ENCODE measurements around the gene PLD6. TPM values are rescaled to one million over a fixed set of nuclear protein-coding genes. Genes with fewer than 3 reads are reported as not detected.

Gene PLD6
- total RNA-seq, 1 experiment from 2014 or later = 0.09 TPM

DNA sequence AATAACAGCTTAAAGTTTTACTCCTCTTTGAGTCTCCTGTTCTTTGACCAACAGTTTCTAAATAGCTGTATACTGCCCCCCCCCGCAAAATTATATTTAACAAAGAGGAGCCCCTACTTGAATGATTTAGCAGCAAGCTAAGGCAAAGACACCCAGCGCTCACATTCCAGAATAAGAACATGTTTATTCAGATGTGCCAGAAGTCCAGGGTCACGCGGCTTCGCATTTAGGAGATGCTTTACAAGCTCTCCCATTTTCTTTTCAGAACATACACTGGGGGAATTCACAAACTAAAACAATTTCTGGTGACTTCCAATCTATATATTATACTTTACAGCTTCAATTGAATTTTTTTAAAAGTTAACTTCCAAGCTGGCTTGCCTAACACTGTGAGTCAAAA is 5.3 kb downstream of the PLD6 start:
- Histone ChIP-seq H4K20me1 (ENCODE audit: control insufficient read depth, insufficient read depth, insufficient read length) (no peaks in the 10 kb centered on the region), H3K23ac (ENCODE audit: insufficient read length, low read depth, low read length) (no peak overlapping the region), H2BK120ac (ENCODE audit: low read depth, low read length, poor library complexity, severe bottlenecking) (no peak overlapping the region), H3K14ac (ENCODE audit: insufficient read depth, low read length) (no peak overlapping the region), H4K5ac (ENCODE audit: insufficient read length, low read depth, low read length) (no peak overlapping the region), H3K4me2 (ENCODE audit: insufficient read depth, insufficient read length, low read length) (no peak overlapping the region), H3K79me1 (ENCODE audit: insufficient read depth, low read depth, low read length, poor library complexity, severe bottlenecking) (no peaks in the 10 kb centered on the region), H4K91ac (ENCODE audit: insufficient read length, low read depth, low read length) (no peak overlapping the region), H3K27me3 (ENCODE audit: insufficient read depth, low read length) (no peaks in the 10 kb centered on the region), H3K56ac (ENCODE audit: insufficient read length, low read depth, low read length) (no peak overlapping the region), H3K79me2 (ENCODE audit: insufficient read depth, low read length) (no peaks in the 10 kb centered on the region), H3T11ph (ENCODE audit: low read length) (no peak overlapping the region), H3K9ac (ENCODE audit: extremely low read depth, insufficient read length, low read length) (no peak overlapping the region), H3K4ac (ENCODE audit: low read depth, low read length) (no peak overlapping the region), H3K27ac (ENCODE audit: insufficient read length, low read depth, low read length) (no peak overlapping the region), H2BK12ac (ENCODE audit: insufficient read length, low read depth, low read length) (no peak overlapping the region), H4K8ac (replicated peaks; ENCODE audit: insufficient read length, low read depth, low read length) (no peak overlapping the region), H3K23me2 (ENCODE audit: insufficient read length, low read depth, low read length, poor library complexity, severe bottlenecking) (peaks cover 3% of the 10 kb centered on the region), H2AK5ac (ENCODE audit: insufficient read length, low read length) (no peak overlapping the region), H2BK5ac (ENCODE audit: insufficient read length, low read length) (no peak overlapping the region), H3K18ac (ENCODE audit: insufficient read length, low read depth, low read length) (no peak overlapping the region), H2AFZ (ENCODE audit: low read length) (no peak overlapping the region), H3K4me1 (ENCODE audit: insufficient read depth, low read length) (no peaks in the 10 kb centered on the region), H2BK20ac (ENCODE audit: low read depth, low read length, poor library complexity, severe bottlenecking) (no peak overlapping the region), H2BK15ac (ENCODE audit: low read depth, low read length) (no peak overlapping the region), H3K9me3 (ENCODE audit: control insufficient read depth, low read depth, low read length) (no peaks in the 10 kb centered on the region)
- TF ChIP-seq, protein P1, sequence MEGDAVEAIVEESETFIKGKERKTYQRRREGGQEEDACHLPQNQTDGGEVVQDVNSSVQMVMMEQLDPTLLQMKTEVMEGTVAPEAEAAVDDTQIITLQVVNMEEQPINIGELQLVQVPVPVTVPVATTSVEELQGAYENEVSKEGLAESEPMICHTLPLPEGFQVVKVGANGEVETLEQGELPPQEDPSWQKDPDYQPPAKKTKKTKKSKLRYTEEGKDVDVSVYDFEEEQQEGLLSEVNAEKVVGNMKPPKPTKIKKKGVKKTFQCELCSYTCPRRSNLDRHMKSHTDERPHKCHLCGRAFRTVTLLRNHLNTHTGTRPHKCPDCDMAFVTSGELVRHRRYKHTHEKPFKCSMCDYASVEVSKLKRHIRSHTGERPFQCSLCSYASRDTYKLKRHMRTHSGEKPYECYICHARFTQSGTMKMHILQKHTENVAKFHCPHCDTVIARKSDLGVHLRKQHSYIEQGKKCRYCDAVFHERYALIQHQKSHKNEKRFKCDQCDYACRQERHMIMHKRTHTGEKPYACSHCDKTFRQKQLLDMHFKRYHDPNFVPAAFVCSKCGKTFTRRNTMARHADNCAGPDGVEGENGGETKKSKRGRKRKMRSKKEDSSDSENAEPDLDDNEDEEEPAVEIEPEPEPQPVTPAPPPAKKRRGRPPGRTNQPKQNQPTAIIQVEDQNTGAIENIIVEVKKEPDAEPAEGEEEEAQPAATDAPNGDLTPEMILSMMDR (conservative IDR thresholded peaks at IDR 0.05) = no peak
- DNase-seq = no peak
- H3K4me3 Mint-ChIP-seq = no peak overlapping the region
- peaks cover 4% of the 10 kb centered on the region for H3K27me3 Mint-ChIP-seq (ENCODE audit: low read depth)
- no CpG with 5 or more reads among the region's 5 CpGs for WGBS (ENCODE audit: extremely low coverage, insufficient read length, low lambda C conversion rate)
- H3K4me1 Mint-ChIP-seq = no peaks in the 10 kb centered on the region
- no peaks in the 10 kb centered on the region for H3K36me3 Mint-ChIP-seq (ENCODE audit: insufficient read depth in 1 of 3, low read depth in 3 of 3)
- H3K27ac Mint-ChIP-seq = no peak overlapping the region
- H3K9me3 Mint-ChIP-seq = no peaks in the 10 kb centered on the region

Measured in H9 (cell line).